HG02623 (cell line): ENCODE data around the gene DYNC2H1.

Source experiments
- ATAC-seq: cut with Tn5 transposase; IDR thresholded peaks from one replicate; pipeline ENCODE4 v1.9.1; 2021; ENCODE audit warnings: moderate library complexity; ENCODE audit not compliant: unreplicated experiment

The DYNC2H1 gene

DNA sequence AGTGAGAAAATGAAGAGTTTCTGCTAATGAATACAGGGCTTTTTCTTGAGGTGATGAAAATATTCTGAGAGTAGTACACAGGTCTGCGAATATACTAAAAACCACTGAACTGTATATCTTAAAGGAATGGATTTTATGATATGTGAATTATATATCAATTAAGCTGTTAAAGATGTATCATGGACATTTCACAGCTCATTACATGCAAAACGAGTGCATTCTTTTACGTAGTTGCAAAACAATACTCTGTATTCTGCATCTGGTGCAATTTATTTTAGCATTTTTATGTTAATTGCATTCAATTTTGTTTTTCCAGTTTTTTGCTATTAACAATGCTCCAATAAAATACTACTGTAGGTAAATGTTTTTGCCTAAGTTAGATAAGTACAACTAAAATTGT lies 411.6 kb downstream of the DYNC2H1 start:
- no peak for ATAC-seq

DNA sequence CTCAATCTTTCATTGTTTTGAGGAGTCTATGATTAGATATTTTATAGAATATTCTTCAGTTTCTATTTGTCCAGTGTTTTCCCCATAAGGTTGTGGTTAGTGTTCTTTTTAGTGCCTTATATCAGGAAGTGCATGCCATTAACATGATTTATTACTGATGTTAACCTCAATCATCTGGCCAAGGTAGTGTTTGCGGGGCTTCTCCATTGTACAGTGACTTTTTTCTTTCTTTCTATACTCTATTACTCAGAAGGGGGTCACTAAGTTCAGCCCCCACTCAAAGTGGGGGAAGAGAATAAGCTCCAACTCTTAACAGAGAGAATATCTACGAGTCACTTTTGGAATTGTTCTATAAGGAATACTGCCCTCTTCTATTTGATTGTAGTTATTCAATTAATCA lies 415.8 kb downstream of the DYNC2H1 start:
- no peak for ATAC-seq

DNA sequence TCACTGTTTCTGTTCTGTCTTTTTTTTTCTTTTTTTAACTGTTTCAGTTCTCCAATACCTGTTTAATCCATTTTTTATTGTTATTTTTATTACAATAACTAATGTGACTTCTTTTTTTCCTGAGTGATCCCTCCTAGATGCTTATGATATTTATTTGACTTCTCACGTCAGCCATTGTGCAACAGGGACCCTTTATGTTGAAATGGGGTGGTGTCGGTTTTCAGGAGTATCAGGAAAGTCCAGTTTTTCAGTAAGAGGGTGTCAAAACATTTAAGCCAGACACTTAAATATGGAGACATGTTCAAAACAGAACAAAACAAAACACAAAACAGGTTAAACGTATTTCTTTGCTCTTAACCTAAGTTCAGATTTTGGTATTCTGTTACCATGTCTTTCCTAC lies 418.8 kb downstream of the DYNC2H1 start:
- ATAC-seq, result no peak

DNA sequence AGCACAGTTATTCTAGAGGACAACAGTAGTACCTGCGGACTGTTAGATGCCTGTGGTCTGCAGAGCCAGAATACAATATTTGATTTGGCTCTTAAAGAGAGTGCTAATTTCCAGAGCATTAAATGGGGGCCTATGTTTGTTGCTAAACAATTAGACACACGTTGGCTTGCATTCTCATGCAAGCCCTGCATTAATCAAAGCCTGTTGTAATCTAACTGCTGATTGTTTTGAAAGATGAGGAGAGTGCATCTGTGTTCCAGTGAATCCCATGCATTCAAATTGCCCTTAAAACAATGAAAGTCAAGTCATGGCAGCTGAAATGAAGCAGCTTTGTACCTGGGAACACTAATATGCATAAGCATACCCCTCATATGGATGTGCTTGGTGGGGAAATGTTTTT lies 419.4 kb downstream of the DYNC2H1 start:
- no peak for ATAC-seq

DNA sequence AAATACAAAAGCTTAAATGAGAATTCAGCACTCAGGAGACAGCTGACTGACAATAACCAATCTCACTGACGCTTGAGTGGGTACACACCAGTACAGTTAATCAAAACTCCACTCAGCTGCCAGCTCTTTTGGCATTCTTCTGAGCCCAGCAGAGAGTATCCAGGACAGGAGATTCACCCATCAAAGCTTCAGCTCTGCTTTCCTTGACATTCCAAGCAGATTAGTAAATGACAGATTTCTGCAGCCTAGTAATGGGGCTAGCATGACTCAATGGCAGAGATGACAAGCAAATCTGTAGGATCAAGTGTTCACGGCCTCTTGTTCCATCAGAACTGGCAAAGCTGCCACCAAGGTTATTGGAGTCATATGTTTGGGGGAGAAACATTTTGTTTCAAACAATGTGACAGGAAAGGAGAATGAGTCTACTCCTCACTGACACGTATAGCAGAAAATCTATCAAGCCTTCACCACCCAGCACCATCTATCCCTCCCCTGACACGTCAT lies 420.0 kb downstream of the DYNC2H1 start:
- no peak for ATAC-seq
